Loucy (cell line): ENCODE measurements around the gene IER5.

Experiments
- H2AFZ ChIP-seq: fragments of 200-600 bp; sonication (generic); 2 replicates; pipeline ENCODE4 v1.6.0; 2016; ENCODE audit warnings: antibody characterized with exemption, mild to moderate bottlenecking, low read length, moderate library complexity
- H3F3A ChIP-seq: fragments of 200-600 bp; 2 replicates; pipeline ENCODE4 v1.6.0; 2016; ENCODE audit warnings: antibody characterized with exemption, low read depth, mild to moderate bottlenecking
- H3K27me3 ChIP-seq: fragments of 200-600 bp; sonication (generic); 2 replicates; pipeline ENCODE4 v1.6.1; 2014; ENCODE audit warnings: low read length, mild to moderate bottlenecking; ENCODE audit not compliant: insufficient read depth, poor library complexity, severe bottlenecking
- H3K36me3 ChIP-seq: fragments of 200-600 bp; sonication (generic); 2 replicates; pipeline ENCODE4 v1.6.1; 2016; ENCODE audit warnings: low read length; ENCODE audit not compliant: insufficient read depth
- H3K4me1 ChIP-seq: fragments of 200-600 bp; sonication (generic); 2 replicates; pipeline ENCODE4 v1.5.1; 2014; ENCODE audit warnings: low read length, mild to moderate bottlenecking; ENCODE audit not compliant: insufficient read depth, poor library complexity, severe bottlenecking
- H3K4me2 ChIP-seq: fragments of 200-600 bp; sonication (generic); 2 replicates; pipeline ENCODE4 v1.6.0; 2014; ENCODE audit warnings: antibody characterized with exemption, low read length, low read depth, mild to moderate bottlenecking; ENCODE audit not compliant: poor library complexity, severe bottlenecking
- H3K4me3 ChIP-seq: fragments of 200-600 bp; sonication (generic); 2 replicates; pipeline ENCODE4 v1.5.1; 2014; ENCODE audit warnings: low read length, mild to moderate bottlenecking, mixed read lengths; ENCODE audit not compliant: poor library complexity, severe bottlenecking
- H3K79me2 ChIP-seq: fragments of 200-600 bp; sonication (generic); 2 replicates; pipeline ENCODE4 v1.6.1; 2014; ENCODE audit warnings: low read length; ENCODE audit not compliant: insufficient read depth
- H3K9ac ChIP-seq: fragments of 200-600 bp; sonication (generic); 2 replicates; pipeline ENCODE4 v1.6.0; 2014; ENCODE audit warnings: mild to moderate bottlenecking, low read depth, low read length, moderate library complexity; ENCODE audit not compliant: poor library complexity, severe bottlenecking
- H3K9me2 ChIP-seq: fragments of 200-600 bp; sonication (generic); replicated peaks from 2 replicates; pipeline ENCODE4 v1.6.1; 2016; ENCODE audit warnings: low read depth, low read length, mixed read lengths
- H3K9me3 ChIP-seq: fragments of 200-600 bp; sonication (generic); 2 replicates; pipeline ENCODE4 v1.6.1; 2014; ENCODE audit warnings: mild to moderate bottlenecking, antibody characterized with exemption, low read length, low read depth; ENCODE audit not compliant: insufficient read depth
- H4K20me1 ChIP-seq: fragments of 200-600 bp; sonication (generic); 2 replicates; pipeline ENCODE4 v1.6.0; 2014; ENCODE audit warnings: antibody characterized with exemption, low read length, mild to moderate bottlenecking; ENCODE audit not compliant: insufficient read depth, poor library complexity, severe bottlenecking
- CTCF ChIP-seq: fragments of 200-600 bp; sonication (generic); conservative IDR thresholded peaks from 2 replicates; pipeline ENCODE4 v1.5.1; 2014; ENCODE audit warnings: mild to moderate bottlenecking, antibody characterized with exemption, low read length
- EZH2phosphoT487 ChIP-seq: fragments of 200-600 bp; IDR thresholded peaks from 2 replicates; pipeline ENCODE4 v1.6.1; 2018; ENCODE audit warnings: antibody characterized with exemption, mild to moderate bottlenecking, moderate library complexity, borderline replicate concordance

IER5 gene

GRCh38 chr1:181076852-181077251, 11.6 kb upstream of the IER5 start:
- no peaks in the 10 kb centered on the region for H3F3A ChIP-seq
- TF ChIP-seq CTCF, result no peak
- TF ChIP-seq EZH2phosphoT487, result no peak
- H3K9me3 ChIP-seq, result no peaks in the 10 kb centered on the region
- H3K9ac ChIP-seq, result no peak overlapping the region
- no peak overlapping the region for H2AFZ ChIP-seq
- H3K36me3 ChIP-seq, result no peaks in the 10 kb centered on the region
- H3K79me2 ChIP-seq, result no peaks in the 10 kb centered on the region
- no peaks in the 10 kb centered on the region for H3K9me2 ChIP-seq
- H3K27me3 ChIP-seq, result no peaks in the 10 kb centered on the region
- peaks cover 51% of the 10 kb centered on the region for H3K4me1 ChIP-seq
- H4K20me1 ChIP-seq, result no peaks in the 10 kb centered on the region
- H3K4me2 ChIP-seq, result no peak overlapping the region
- H3K4me3 ChIP-seq, result no peak overlapping the region

GRCh38 chr1:181077576-181078242, 10.8 kb upstream of the IER5 start:
- Histone ChIP-seq H3K4me2 (peak overlapping the region; percentile 49), H3F3A (no peaks in the 10 kb centered on the region), H3K9me3 (no peaks in the 10 kb centered on the region), H3K4me3 (peak overlapping the region; percentile 15), H3K9ac (peak overlapping the region; percentile 54), H4K20me1 (no peaks in the 10 kb centered on the region), H2AFZ (peak overlapping the region; percentile 47), H3K4me1 (peaks cover 51% of the 10 kb centered on the region), H3K9me2 (no peaks in the 10 kb centered on the region), H3K79me2 (no peaks in the 10 kb centered on the region), H3K36me3 (no peaks in the 10 kb centered on the region), H3K27me3 (no peaks in the 10 kb centered on the region)
- TF ChIP-seq EZH2phosphoT487 (no peak), CTCF (no peak)

- no peak overlapping the region for H3K4me3 ChIP-seq
- no peaks in the 10 kb centered on the region for H3K36me3 ChIP-seq
- H3K4me2 ChIP-seq, result no peak overlapping the region
- TF ChIP-seq CTCF, result no peak
- no peak for TF ChIP-seq EZH2phosphoT487
- H3K9me2 ChIP-seq, result no peaks in the 10 kb centered on the region
- H4K20me1 ChIP-seq, result no peaks in the 10 kb centered on the region
- no peak overlapping the region for H3K9ac ChIP-seq
- peaks cover 51% of the 10 kb centered on the region for H3K4me1 ChIP-seq
- H3K9me3 ChIP-seq, result no peaks in the 10 kb centered on the region
- H3F3A ChIP-seq, result no peaks in the 10 kb centered on the region
- H2AFZ ChIP-seq, result no peak overlapping the region
- H3K79me2 ChIP-seq, result no peaks in the 10 kb centered on the region
- H3K27me3 ChIP-seq, result no peaks in the 10 kb centered on the region
Measured at GRCh38 chr1:181079382-181079781, 9.1 kb upstream of the IER5 start.
